B cell (primary cell): ENCODE results near the gene MED6.

Experiments used
- EZH2 ChIP-seq: IDR thresholded peaks from 2 replicates; pipeline ENCODE4 v1.6.1; 2012; ENCODE audit warnings: borderline replicate concordance, low read depth, mild to moderate bottlenecking, moderate library complexity, low read length; ENCODE audit not compliant: insufficient read depth, poor library complexity, severe bottlenecking
- TF ChIP-seq, protein P1 (sequence below): fragments of 200-600 bp; IDR thresholded peaks from one replicate; pipeline ENCODE4 v1.8.0; 2022; ENCODE audit warnings: antibody characterized with exemption, mild to moderate bottlenecking

DNA sequence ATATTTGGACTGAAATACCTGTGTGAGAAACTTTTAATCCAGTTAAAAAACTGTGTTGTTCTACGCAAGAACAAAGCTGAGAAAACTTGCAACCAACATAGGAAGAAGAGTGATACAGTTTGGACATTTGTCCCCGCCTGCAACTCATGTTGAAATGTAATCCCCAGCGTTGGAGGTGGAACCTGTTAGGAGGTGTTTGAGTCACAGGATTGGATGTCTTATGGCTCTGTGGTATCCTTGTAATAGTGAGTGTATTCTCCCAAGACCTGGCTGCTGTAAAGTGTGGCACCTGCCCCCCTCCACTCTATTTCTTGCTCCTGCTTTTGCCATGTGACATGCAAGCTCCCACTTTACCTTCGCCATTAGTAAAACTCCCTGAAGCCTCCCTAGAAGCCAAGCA, 37.0 kb downstream of the MED6 start:
- TF ChIP-seq, protein P1, sequence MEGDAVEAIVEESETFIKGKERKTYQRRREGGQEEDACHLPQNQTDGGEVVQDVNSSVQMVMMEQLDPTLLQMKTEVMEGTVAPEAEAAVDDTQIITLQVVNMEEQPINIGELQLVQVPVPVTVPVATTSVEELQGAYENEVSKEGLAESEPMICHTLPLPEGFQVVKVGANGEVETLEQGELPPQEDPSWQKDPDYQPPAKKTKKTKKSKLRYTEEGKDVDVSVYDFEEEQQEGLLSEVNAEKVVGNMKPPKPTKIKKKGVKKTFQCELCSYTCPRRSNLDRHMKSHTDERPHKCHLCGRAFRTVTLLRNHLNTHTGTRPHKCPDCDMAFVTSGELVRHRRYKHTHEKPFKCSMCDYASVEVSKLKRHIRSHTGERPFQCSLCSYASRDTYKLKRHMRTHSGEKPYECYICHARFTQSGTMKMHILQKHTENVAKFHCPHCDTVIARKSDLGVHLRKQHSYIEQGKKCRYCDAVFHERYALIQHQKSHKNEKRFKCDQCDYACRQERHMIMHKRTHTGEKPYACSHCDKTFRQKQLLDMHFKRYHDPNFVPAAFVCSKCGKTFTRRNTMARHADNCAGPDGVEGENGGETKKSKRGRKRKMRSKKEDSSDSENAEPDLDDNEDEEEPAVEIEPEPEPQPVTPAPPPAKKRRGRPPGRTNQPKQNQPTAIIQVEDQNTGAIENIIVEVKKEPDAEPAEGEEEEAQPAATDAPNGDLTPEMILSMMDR: no peak
- no peak for TF ChIP-seq EZH2
